Mononuclear cell (primary cell): ENCODE measurements around the gene IFT27. TPM values are rescaled to one million over a fixed set of nuclear protein-coding genes. Genes with fewer than 3 reads are reported as not detected.
"Not testable (repeated sequence)": the region's sequence is repeated elsewhere in the genome, so short reads cannot be mapped to it uniquely, and the experiment has no call there.

ENCODE experiments used
- H3K27me3 ChIP-seq: 2 replicates; pipeline ENCODE4 v1.6.0; 2011; ENCODE audit warnings: low read length, control low read depth; ENCODE audit not compliant: insufficient read depth
- H3K4me1 ChIP-seq: 2 replicates; pipeline ENCODE4 v1.5.1; 2011; ENCODE audit warnings: mild to moderate bottlenecking, low read length, control low read depth; ENCODE audit not compliant: insufficient read depth
- H3K4me3 ChIP-seq: 2 replicates; pipeline ENCODE4 v1.5.1; 2011; ENCODE audit warnings: mild to moderate bottlenecking, low read length, moderate library complexity
- H3K9me3 ChIP-seq: 2 replicates; pipeline ENCODE4 v1.5.1; 2011; ENCODE audit warnings: low read depth, mild to moderate bottlenecking, control low read depth, low read length
- total RNA-seq: library from RNA; depleted of rRNA; stranded (reverse); fragments of >200 nt; gene quantifications from one replicate; pipeline ENCODE4 v1.2.3, GENCODE V29; 2012

The IFT27 gene
- total RNA-seq, 1 donor: 1.6 TPM

DNA sequence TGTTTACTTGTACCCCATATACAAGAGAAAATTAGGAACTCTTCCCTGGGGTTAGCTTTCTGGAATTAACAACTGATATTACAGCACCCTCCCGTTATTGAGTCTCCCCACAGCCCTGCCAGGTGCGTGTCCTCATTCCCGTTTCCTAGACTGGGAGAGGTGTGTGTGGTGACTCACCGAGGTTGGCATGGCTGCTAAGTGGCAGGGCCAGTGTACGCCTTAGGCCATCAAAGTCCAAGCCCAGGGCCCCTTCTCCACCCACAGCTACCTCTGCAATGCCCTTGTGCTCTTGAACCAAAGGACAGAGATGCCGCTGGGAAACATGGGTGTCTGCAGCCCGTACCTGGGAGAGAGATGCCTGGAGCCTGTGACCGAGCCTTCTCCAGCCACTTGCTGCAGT lies 12.3 kb downstream of the IFT27 start:
- Histone ChIP-seq H3K4me3 (no peak overlapping the region), H3K27me3 (no peaks in the 10 kb centered on the region), H3K9me3 (no peaks in the 10 kb centered on the region), H3K4me1 (no peaks in the 10 kb centered on the region)

DNA sequence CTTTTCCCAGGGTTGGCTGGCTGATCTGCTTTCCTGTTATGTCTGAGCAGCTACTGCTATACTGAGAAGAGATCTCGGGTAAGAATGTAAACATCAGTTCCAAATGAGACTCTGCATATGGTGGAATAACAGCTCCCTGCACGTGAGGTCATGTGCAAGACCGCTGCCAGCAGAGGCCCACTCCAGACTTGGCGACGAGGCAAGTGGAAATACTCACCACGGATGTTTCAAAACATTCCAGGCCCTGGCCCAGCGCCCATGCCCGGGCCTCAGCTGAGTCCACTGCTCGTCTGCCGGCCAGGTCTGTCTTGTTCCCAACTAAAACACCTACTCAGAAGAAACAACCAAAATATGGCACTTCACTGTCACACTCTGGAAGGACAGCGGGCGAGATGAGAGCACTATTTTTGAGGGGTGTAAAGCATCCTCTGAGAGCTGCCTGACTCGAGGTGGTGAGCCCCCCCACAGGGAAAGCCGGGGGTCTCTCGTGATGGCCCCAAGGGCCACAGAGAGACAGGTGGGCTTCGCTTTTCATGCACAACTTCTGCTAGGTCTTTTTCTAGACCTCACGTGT lies 13.1 kb downstream of the IFT27 start:
- Histone ChIP-seq H3K4me3 (no peak overlapping the region), H3K27me3 (no peaks in the 10 kb centered on the region), H3K9me3 (no peaks in the 10 kb centered on the region), H3K4me1 (no peaks in the 10 kb centered on the region)

DNA sequence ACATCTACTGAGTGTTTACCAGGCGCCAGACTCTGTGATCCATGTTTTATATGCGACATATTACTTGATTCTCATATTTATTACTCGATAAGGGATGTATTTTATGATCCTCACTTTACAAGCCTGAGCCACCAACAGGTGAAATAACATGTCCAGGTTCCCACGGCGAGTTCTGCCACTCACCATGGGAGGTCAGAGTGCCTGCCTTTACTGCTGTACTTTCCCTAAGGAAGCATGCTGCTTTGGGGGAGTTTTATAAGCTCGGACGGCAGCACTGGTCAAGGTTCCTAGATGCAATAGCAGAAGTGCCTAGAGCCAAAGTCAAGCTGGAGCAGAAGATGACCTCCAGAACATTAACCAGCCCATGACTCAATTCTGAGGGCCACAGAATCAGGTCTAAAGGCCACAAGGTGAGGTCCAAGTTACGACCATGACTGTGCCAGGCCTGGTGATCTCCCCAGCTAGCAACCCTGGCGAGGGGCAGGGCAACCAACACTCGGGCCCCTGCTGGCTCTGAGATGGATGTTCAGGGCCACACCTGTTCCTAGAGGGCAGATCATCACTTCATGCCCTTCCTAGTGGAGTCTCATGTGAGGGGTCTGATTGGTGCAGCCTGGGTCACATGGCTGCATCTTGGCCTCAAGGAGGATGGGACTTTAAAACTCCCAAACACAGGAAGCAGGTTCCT lies 14.2 kb downstream of the IFT27 start:
- Histone ChIP-seq H3K9me3 (no peaks in the 10 kb centered on the region), H3K4me1 (no peaks in the 10 kb centered on the region), H3K27me3 (no peaks in the 10 kb centered on the region), H3K4me3 (no peak overlapping the region)

DNA sequence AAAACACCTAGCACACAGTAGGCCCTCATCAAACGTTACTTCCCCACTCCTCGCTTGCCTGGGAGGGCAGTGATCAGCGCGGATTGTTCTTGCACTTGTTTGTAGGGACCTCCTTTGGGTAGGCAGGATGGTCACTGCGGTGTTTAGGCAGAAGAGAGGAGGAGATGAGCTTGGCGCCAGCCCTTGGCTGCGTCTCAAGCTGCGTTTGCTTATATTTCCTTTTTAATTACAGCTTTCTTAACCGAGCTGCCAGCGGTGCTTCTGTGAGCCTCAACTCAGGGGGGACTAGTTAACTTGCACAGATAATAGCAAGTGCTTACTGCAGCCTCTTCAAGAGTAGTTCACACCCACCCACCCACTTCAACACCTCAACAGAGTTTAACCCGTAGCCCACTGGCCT lies 15.1 kb downstream of the IFT27 start:
- no peaks in the 10 kb centered on the region for H3K27me3 ChIP-seq
- H3K4me3 ChIP-seq: no peak overlapping the region
- H3K4me1 ChIP-seq: no peaks in the 10 kb centered on the region
- H3K9me3 ChIP-seq: no peaks in the 10 kb centered on the region

DNA sequence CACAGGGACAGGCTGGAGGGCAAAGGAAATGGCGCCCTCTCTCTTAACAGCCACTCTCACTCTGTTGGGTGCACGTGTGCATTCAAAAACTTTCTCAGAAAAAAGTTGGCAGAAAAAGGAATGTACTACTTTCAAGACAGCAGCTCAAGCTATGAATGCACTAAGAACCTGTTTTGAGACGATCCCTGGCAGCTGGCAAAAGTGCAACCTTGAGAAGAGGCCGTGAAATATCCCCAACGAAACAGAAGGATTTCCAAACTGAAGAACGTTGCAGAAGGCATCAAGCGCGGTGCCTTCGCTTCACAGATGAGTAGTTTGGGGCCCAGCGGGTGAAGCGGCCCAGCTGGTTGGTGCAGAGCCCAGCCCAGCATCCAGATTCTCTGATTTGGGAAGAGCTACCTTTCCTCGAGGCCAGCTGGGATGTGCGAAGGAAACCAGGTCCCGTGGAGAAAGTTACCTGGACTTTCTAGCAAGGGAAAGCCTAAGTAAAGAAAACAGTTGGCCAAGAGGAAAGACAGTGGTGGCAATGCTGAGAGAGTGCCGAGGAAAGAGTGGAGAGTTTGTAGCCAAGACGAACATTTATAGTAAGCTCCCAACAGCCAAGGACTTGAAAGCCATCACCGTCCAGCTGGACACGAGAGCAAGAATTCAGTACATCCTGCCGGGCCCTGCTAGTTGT lies 16.3 kb downstream of the IFT27 start:
- Histone ChIP-seq H3K4me3 (no peak overlapping the region), H3K4me1 (no peaks in the 10 kb centered on the region), H3K9me3 (no peaks in the 10 kb centered on the region), H3K27me3 (no peaks in the 10 kb centered on the region)

DNA sequence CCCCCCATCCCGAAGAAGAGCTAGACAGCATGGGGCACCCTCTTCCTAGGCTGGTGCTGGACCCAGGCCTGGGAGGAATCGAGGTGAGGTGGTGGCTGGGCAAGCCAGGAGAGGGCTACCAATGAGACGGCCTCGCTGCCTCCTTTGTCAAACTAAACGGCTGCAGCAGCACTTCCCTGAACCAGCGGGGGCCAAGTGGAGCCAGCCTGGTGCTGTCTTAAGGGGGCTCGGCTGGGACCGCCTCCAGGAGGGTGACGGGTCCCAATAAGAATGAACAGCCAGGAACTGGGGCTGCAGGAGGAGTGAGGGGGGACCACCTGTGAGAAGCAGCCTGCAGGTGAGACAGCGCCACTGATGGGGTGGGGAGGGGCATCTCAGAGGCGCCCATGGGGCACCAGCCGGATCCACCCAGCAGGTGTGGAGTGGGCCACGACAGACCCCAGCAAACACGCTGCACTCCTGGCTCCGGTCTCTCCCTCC lies 17.1 kb downstream of the IFT27 start:
- Histone ChIP-seq H3K9me3 (no peaks in the 10 kb centered on the region), H3K4me1 (no peaks in the 10 kb centered on the region), H3K4me3 (no peak overlapping the region), H3K27me3 (no peaks in the 10 kb centered on the region)

DNA sequence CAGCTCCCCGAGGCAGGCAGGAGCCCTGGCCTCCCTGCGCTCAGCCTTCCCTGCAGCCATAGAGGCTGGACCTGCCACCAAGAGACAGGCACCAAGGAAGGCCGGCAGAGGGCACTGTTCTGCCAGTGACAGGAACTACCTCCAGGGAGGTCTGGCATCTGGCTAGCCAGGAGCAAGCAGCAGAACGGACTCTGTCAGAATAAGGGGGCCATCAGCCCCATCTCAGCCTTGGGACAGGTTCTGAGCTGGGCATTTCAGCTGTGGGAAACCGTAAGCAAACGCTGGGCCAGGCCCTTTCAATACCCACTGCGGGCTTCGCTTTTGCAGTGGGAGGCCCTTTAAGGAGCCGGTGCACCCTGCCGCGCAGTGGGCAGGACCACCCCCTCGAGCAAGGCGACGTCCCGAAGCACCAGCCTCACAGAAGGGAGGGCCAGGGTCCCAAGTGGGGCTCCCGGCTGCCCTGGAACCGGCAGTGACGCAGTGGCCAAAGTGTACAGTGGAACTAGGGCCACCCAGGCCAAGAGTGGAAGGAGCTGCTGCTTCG lies 18.2 kb downstream of the IFT27 start:
- Histone ChIP-seq H3K27me3 (peaks cover under 1% of the 10 kb centered on the region), H3K9me3 (no peaks in the 10 kb centered on the region), H3K4me3 (no peak overlapping the region), H3K4me1 (no peaks in the 10 kb centered on the region)

DNA sequence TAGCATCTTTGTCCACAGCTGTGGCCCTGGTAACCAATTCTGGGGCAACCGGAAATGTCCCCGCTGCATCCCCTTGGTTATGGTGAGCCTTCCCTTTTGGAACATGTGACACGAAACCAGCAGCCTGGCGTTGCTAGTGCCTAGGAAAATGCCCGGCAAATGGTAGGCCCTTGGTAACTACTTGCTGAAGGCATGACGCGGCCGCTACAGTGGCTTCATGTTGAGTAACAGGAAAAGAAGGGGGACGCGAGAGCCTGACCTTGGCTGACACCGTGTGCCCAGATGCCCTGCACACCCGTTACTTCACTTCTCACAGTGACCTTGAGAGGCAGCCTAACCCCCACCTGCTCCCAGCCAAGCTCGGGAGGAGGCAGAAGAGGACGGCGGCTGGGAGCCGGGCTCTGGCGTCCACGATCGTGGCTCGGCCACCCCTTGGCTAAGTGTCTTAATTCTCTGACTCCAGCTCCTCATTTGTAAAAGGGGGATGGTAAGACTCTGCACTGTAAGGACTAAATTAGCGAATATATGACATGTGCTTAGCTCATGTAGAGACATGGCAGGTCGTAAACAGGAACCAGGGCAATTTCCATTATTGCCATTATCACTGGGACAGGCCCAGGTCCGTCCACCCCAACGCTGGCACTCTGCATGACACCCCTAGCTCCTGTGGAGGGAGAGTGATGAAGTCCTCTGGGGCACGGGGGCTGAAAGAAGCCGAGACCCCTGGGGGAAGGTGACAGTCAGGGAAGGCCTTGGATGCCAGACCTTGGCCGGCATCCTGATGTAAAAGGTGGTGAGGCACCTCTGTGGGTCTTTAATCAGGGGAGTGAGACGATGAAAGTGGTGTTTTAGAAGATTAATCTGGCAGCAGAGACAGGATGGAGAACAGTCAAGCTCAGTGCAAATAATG lies 18.9 kb downstream of the IFT27 start:
- Histone ChIP-seq H3K4me3 (no peak overlapping the region), H3K4me1 (no peaks in the 10 kb centered on the region), H3K27me3 (peaks cover 4% of the 10 kb centered on the region), H3K9me3 (no peaks in the 10 kb centered on the region)

DNA sequence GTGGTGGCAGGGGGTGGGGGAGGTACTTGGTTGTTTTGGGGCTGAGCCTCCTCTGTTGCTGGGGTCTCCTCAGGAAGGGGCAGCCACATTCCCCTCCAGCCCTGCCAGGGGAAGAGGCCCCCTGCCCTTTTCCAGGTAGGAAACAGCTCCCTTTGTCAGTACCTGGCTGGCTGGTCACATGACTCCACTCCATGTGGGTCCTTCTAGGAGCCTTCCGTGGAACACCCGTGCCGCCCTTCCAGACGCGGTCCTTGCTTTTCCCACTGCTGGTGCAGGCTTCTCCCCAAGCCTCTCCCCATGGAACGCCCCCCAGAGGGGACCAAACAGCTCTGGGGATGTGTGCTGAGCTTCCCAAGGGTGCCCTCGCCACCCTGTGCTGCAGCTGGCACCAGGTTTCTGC lies 19.9 kb downstream of the IFT27 start:
- H3K27me3 ChIP-seq: peaks cover 4% of the 10 kb centered on the region
- no peaks in the 10 kb centered on the region for H3K4me1 ChIP-seq
- no peak overlapping the region for H3K4me3 ChIP-seq
- H3K9me3 ChIP-seq: no peaks in the 10 kb centered on the region

DNA sequence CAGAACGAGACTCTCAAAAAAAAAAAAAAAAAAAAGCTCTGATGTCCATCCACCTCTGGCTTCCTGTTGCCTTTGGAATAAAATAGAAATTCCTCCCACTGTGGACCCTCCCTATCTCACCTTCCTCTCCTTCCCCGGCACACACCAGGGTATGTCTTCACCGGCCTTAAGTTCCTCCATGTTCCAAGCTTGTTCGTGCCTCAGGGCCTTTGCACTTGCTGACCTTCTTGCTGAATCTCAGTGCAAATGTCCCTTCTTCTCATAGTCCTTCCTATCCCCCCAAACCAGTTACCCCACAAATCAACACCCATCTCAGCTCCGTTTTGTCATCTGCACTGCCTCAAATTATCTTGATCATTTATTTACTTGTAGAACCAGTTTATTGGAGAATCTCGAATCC lies 20.6 kb downstream of the IFT27 start:
- no peaks in the 10 kb centered on the region for H3K9me3 ChIP-seq
- peaks cover 4% of the 10 kb centered on the region for H3K27me3 ChIP-seq
- H3K4me3 ChIP-seq: no peak overlapping the region
- no peaks in the 10 kb centered on the region for H3K4me1 ChIP-seq

DNA sequence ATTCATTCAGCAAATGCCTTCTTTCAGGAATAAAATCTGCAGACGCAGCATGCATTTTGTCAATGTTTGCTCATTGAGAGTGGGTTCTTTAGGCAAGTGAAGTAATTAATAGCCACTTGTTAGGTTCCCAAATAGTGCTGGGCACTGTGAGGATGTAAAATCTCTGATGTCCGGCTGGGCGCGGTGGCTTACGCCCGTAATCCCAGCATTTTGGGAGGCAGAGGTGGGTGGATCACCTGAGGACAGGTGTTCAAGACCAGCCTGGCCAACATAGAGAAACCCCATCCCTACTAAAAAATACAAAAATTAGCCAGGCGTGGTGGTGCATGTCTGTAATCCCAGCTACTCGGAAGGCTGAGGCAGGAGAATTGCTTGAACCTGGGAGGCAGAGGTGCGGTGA lies 21.0 kb downstream of the IFT27 start:
- H3K9me3 ChIP-seq, H3K4me3 ChIP-seq, H3K27me3 ChIP-seq, H3K4me1 ChIP-seq: not testable (repeated sequence)

DNA sequence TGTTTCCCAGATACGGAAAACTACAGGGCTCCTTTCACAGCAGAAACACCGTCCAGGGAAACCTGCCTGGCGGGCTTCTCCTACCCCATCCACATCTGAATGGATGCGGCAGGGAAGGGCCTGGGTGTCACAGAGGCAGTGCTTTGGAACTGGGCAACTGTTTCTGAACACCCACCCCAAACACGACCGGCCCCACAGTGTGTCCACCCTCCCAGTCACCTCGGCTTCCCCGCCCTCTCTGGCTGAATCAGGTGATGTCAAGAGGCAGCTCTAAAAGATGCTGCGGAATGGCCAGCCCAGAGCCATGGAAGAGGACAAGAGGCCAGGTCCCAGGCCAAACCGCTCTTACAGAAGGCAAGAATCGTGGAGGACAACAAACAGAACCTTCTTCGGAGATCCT lies 22.0 kb downstream of the IFT27 start:
- peaks cover 4% of the 10 kb centered on the region for H3K27me3 ChIP-seq

DNA sequence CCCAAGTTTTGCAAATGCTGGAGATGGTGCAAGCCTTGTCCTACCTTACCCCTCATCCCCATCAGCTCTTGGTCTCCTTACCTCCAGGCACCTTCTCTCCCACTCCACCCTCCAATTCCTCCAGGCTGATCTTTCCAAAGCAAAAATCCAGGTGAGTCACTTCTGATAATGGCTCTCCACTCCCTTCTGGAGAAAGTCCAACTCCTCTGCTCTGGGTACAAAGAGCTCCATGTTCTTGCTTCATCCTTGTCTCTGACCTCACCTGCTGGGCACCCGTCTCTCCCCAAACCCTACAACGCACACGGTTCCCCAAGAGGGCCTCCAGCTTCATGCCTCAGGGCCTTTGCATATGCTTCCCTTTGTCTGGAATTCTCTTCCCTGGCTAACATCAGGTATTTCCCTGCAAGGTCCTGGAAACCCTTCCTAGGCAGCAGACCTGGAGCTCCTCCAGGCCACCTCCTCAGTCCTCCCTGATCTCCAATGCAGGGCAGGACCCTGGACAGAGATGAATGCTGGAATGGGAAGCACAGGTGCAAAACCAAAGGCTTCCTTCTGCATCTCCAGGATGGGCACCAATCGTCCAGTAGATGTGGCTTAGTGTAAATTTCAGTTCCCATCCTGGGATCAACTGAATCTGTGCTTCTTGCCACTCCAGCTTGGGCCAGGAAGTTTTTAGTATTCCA lies 22.7 kb downstream of the IFT27 start:
- H3K4me1 ChIP-seq: no peaks in the 10 kb centered on the region
- H3K4me3 ChIP-seq: no peak overlapping the region
- H3K9me3 ChIP-seq: no peaks in the 10 kb centered on the region
- peaks cover 4% of the 10 kb centered on the region for H3K27me3 ChIP-seq

More for the DNA sequence above, 22.0 kb downstream of the IFT27 start:
- Histone ChIP-seq H3K9me3 (no peaks in the 10 kb centered on the region), H3K4me3 (no peak overlapping the region), H3K4me1 (no peaks in the 10 kb centered on the region)

DNA sequence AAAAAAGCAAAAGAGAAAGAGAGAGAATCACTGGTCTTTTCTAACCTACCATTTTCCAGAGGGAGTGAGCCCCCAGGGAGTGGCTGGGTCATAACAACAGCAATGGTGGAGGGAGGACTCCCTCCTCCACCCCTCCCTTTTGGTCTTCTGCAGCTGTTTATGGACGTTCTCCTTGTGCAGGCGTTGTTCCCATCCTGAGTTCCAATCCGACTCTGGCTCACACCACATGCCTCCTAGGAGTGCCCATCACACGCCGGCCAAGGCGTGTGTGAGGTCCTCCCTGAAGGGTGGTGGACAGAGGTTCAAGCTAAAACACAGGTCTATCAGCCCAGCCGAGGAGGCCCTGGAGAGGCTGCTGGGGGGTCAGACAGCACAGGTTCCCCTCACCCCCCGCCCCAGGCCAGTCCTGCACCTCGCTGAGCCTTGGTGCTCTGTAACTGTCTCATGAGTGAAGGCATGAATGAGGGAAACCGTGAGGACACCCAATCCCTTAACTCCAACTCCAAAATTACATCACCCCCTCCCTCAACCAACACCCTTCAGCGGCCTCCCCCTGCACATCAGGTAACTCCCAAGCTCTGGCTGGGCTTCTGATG lies 29.4 kb downstream of the IFT27 start:
- H3K4me1 ChIP-seq: no peaks in the 10 kb centered on the region
- H3K27me3 ChIP-seq: no peaks in the 10 kb centered on the region
- no peak overlapping the region for H3K4me3 ChIP-seq
- H3K9me3 ChIP-seq: no peaks in the 10 kb centered on the region
